H9 (cell line): ENCODE data around the gene USP9Y. TPM values are rescaled to one million over a fixed set of nuclear protein-coding genes. Genes with fewer than 3 reads are reported as not detected.

Source experiments
- DNase-seq: peaks from one replicate; pipeline ENCODE4 v3.0.0-alpha.2; 2017
- H2AFZ ChIP-seq: one replicate; pipeline ENCODE4 v1.6.1; 2013; ENCODE audit warnings: mild to moderate bottlenecking, low read length, control low read depth, moderate library complexity
- H2AK5ac ChIP-seq: 2 replicates; pipeline ENCODE4 v1.6.1; 2013; ENCODE audit warnings: low read length, control low read depth, mixed read lengths; ENCODE audit not compliant: insufficient read length
- H2BK120ac ChIP-seq: one replicate; pipeline ENCODE4 v1.6.1; 2013; ENCODE audit warnings: low read depth, mild to moderate bottlenecking, low read length, control low read depth, inconsistent platforms; ENCODE audit not compliant: poor library complexity, severe bottlenecking
- H2BK12ac ChIP-seq: 2 replicates; pipeline ENCODE4 v1.6.1; 2013; ENCODE audit warnings: low read length, control low read depth, mixed read lengths, low read depth; ENCODE audit not compliant: insufficient read length
- H2BK15ac ChIP-seq: 2 replicates; pipeline ENCODE4 v1.6.1; 2013; ENCODE audit warnings: low read depth, low read length, control low read depth
- H2BK20ac ChIP-seq: one replicate; pipeline ENCODE4 v1.6.1; 2013; ENCODE audit warnings: low read depth, mild to moderate bottlenecking, low read length, control low read depth, inconsistent platforms; ENCODE audit not compliant: poor library complexity, severe bottlenecking
- H2BK5ac ChIP-seq: 2 replicates; pipeline ENCODE4 v1.6.1; 2013; ENCODE audit warnings: low read length, control low read depth, mixed read lengths; ENCODE audit not compliant: insufficient read length
- H3K14ac ChIP-seq: 2 replicates; pipeline ENCODE4 v1.6.1; 2013; ENCODE audit warnings: low read length, control low read depth; ENCODE audit not compliant: insufficient read depth
- H3K18ac ChIP-seq: 2 replicates; pipeline ENCODE4 v1.6.1; 2013; ENCODE audit warnings: low read depth, mild to moderate bottlenecking, mixed read lengths, low read length, control low read depth; ENCODE audit not compliant: insufficient read length
- H3K23ac ChIP-seq: 2 replicates; pipeline ENCODE4 v1.6.1; 2013; ENCODE audit warnings: low read length, control low read depth, mixed read lengths, low read depth; ENCODE audit not compliant: insufficient read length
- H3K23me2 ChIP-seq: 2 replicates; pipeline ENCODE4 v1.6.1; 2013; ENCODE audit warnings: low read depth, mild to moderate bottlenecking, mixed read lengths, low read length, control low read depth; ENCODE audit not compliant: insufficient read length, poor library complexity, severe bottlenecking
- H3K27ac ChIP-seq: 2 replicates; pipeline ENCODE4 v1.5.1; 2013; ENCODE audit warnings: low read length, control low read depth, mixed read lengths, low read depth; ENCODE audit not compliant: insufficient read length
- H3K27me3 ChIP-seq: 2 replicates; pipeline ENCODE4 v1.6.1; 2013; ENCODE audit warnings: low read length, control low read depth, inconsistent platforms; ENCODE audit not compliant: insufficient read depth
- H3K4ac ChIP-seq: 2 replicates; pipeline ENCODE4 v1.6.1; 2013; ENCODE audit warnings: low read depth, mild to moderate bottlenecking, control low read depth, inconsistent platforms, low read length, moderate library complexity
- H3K4me1 ChIP-seq: 2 replicates; pipeline ENCODE4 v1.6.1; 2013; ENCODE audit warnings: low read length, control low read depth, inconsistent platforms; ENCODE audit not compliant: insufficient read depth
- H3K4me2 ChIP-seq: 2 replicates; pipeline ENCODE4 v1.6.1; 2013; ENCODE audit warnings: low read length, control low read depth, mixed read lengths; ENCODE audit not compliant: insufficient read length, insufficient read depth
- H3K56ac ChIP-seq: 2 replicates; pipeline ENCODE4 v1.6.1; 2013; ENCODE audit warnings: low read depth, mild to moderate bottlenecking, mixed read lengths, low read length, control low read depth; ENCODE audit not compliant: insufficient read length
- H3K79me1 ChIP-seq: 2 replicates; pipeline ENCODE4 v1.6.1; 2013; ENCODE audit warnings: low read depth, mild to moderate bottlenecking, moderate library complexity, low read length, control low read depth, inconsistent platforms; ENCODE audit not compliant: insufficient read depth, poor library complexity, severe bottlenecking
- H3K79me2 ChIP-seq: 2 replicates; pipeline ENCODE4 v1.6.1; 2013; ENCODE audit warnings: low read length, control low read depth, inconsistent platforms; ENCODE audit not compliant: insufficient read depth
- H3K9ac ChIP-seq: 2 replicates; pipeline ENCODE4 v1.6.1; 2013; ENCODE audit warnings: low read length, control low read depth, mixed read lengths; ENCODE audit not compliant: insufficient read length; ENCODE audit errors: extremely low read depth
- H3K9me3 ChIP-seq: one replicate; pipeline ENCODE4 v1.6.1; 2013; ENCODE audit warnings: low read depth, low read length, inconsistent platforms; ENCODE audit not compliant: control insufficient read depth
- H3T11ph ChIP-seq: one replicate; pipeline ENCODE4 v1.6.1; 2013; ENCODE audit warnings: mild to moderate bottlenecking, low read length, control low read depth, inconsistent platforms
- H4K20me1 ChIP-seq: one replicate; pipeline ENCODE4 v1.6.1; 2013; ENCODE audit not compliant: control insufficient read depth, insufficient read length, insufficient read depth
- H4K5ac ChIP-seq: 2 replicates; pipeline ENCODE4 v1.6.1; 2013; ENCODE audit warnings: low read depth, mild to moderate bottlenecking, mixed read lengths, low read length, control low read depth; ENCODE audit not compliant: insufficient read length
- H4K8ac ChIP-seq: replicated peaks from 2 replicates; pipeline ENCODE4 v1.6.1; 2013; ENCODE audit warnings: low read length, control low read depth, mixed read lengths, low read depth; ENCODE audit not compliant: insufficient read length
- H4K91ac ChIP-seq: 2 replicates; pipeline ENCODE4 v1.6.1; 2013; ENCODE audit warnings: low read depth, mild to moderate bottlenecking, moderate library complexity, mixed read lengths, low read length, control low read depth; ENCODE audit not compliant: insufficient read length
- H3K27ac Mint-ChIP-seq, 3 experiments: 2 replicates in 2 of 3; 3 replicates in 1 of 3; pipeline ENCODE4 v1.8.0; 2020 to 2021; ENCODE audit warnings: mixed read lengths in 3 of 3, mild to moderate bottlenecking in 1 of 3, moderate library complexity in 1 of 3
- H3K27me3 Mint-ChIP-seq: 2 replicates; pipeline ENCODE4 v1.8.0; 2021; ENCODE audit warnings: low read depth, mild to moderate bottlenecking, moderate library complexity, mixed read lengths
- H3K36me3 Mint-ChIP-seq, 3 experiments: 2 replicates in 2 of 3; 3 replicates in 1 of 3; pipeline ENCODE4 v1.8.0; 2020 to 2021; ENCODE audit warnings: low read depth in 3 of 3, mixed read lengths in 3 of 3; ENCODE audit not compliant: insufficient read depth in 1 of 3
- H3K4me1 Mint-ChIP-seq, 2 experiments: 2 replicates each; pipeline ENCODE4 v1.8.0; 2020; ENCODE audit warnings: mixed read lengths in 2 of 2
- H3K4me3 Mint-ChIP-seq, 2 experiments: 2 replicates in 1 of 2; 3 replicates in 1 of 2; pipeline ENCODE4 v1.8.0; 2020 to 2021; ENCODE audit warnings: mild to moderate bottlenecking in 2 of 2, mixed read lengths in 2 of 2, moderate library complexity in 1 of 2
- H3K9me3 Mint-ChIP-seq, 2 experiments: 2 replicates in 1 of 2; 3 replicates in 1 of 2; pipeline ENCODE4 v1.8.0; 2020; ENCODE audit warnings: mild to moderate bottlenecking in 2 of 2, mixed read lengths in 2 of 2, moderate library complexity in 1 of 2
- CTCF ChIP-seq: fragments of 200-600 bp; sonication (generic); conservative IDR thresholded peaks from 3 replicates; pipeline ENCODE4 v1.8.0; 2021; ENCODE audit warnings: antibody characterized with exemption, mild to moderate bottlenecking
- WGBS: extraction: QIAGEN DNeasy Blood & Tissue Kit; methylation state at CpG from one replicate; pipeline ENCODE4 v1.1.7; 2013; ENCODE audit warnings: missing lambda C conversion rate, low lambda C conversion rate, mixed read lengths; ENCODE audit not compliant: insufficient read length; ENCODE audit errors: extremely low coverage; 5-methylcytosine and 5-hydroxymethylcytosine counted together
- total RNA-seq: library from RNA; stranded (reverse); gene quantifications from 2 replicates; pipeline ENCODE4 v1.2.1, GENCODE V29; 2021

The USP9Y gene
- total RNA-seq, 1 experiment from 2014 or later: not detected

- no peak overlapping the region for H3K27ac Mint-ChIP-seq
- Histone ChIP-seq H2BK15ac (no peak overlapping the region), H3K4me2 (no peak overlapping the region), H3K23ac (no peak overlapping the region), H3K4me1 (no peaks in the 10 kb centered on the region), H2BK20ac (no peak overlapping the region), H3K79me1 (no peaks in the 10 kb centered on the region), H3K14ac (no peak overlapping the region), H4K8ac (no peak overlapping the region), H3K4ac (no peak overlapping the region), H3K27ac (no peak overlapping the region), H2AK5ac (no peak overlapping the region), H3K18ac (no peak overlapping the region), H4K5ac (no peak overlapping the region), H3K79me2 (no peaks in the 10 kb centered on the region), H3T11ph (no peak overlapping the region), H3K27me3 (no peaks in the 10 kb centered on the region), H3K9me3 (no peaks in the 10 kb centered on the region), H3K56ac (no peak overlapping the region), H3K9ac (no peak overlapping the region), H4K91ac (no peak overlapping the region), H2BK5ac (no peak overlapping the region), H2BK120ac (no peak overlapping the region), H4K20me1 (no peaks in the 10 kb centered on the region), H2BK12ac (no peak overlapping the region), H3K23me2 (no peaks in the 10 kb centered on the region), H2AFZ (no peak overlapping the region)
- H3K36me3 Mint-ChIP-seq: no peaks in the 10 kb centered on the region
- H3K4me3 Mint-ChIP-seq: no peak overlapping the region
- no peak for DNase-seq
- no peaks in the 10 kb centered on the region for H3K4me1 Mint-ChIP-seq
- no peaks in the 10 kb centered on the region for H3K27me3 Mint-ChIP-seq
- TF ChIP-seq CTCF: no peak
- no peaks in the 10 kb centered on the region for H3K9me3 Mint-ChIP-seq
- WGBS: no CpG with 5 or more reads among the region's 4 CpGs
These were observed 41.7 kb downstream of the USP9Y start for GRCh38 chrY:12742725-12743124.
